ENCODE measurements around the gene FXYD1.
"Not testable (repeated sequence)": the region's sequence is repeated elsewhere in the genome, so short reads cannot be mapped to it uniquely, and the experiment has no call there.

Gene FXYD1

DNA sequence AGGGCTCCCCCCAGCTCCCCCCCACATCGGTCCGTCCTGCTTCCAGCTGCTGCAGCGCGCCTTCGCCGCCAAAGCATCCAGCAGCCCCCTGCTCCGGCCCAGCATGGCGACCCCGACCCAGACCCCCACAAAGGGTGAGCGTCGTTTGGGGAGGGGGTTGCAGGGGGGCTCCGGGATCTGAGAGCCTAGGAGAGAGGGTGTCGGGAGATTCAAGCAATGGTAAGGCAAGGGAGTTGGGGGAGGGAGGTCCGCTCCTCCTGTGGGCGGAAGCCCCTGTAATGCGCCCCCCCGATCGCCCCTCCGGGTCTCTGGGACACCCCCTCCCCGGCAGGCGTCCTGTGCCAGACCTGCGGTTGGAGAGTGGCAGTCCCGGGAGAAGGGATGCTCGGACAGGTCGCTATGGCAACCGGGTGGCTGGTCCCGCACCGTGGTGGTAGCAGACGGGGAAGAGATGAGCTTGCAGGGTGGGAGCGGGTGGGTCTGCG, 4.6 kb downstream of the FXYD1 start, which contains the start of gene FXYD7:
TSS of gene FXYD7 (plus strand) at position 25 of the 485 bp plus-strand sequence. CDS start at position 104, 79 bp downstream.
- peak; percentile 29 for DNase-seq (ENCODE audit: low spot score)

DNA sequence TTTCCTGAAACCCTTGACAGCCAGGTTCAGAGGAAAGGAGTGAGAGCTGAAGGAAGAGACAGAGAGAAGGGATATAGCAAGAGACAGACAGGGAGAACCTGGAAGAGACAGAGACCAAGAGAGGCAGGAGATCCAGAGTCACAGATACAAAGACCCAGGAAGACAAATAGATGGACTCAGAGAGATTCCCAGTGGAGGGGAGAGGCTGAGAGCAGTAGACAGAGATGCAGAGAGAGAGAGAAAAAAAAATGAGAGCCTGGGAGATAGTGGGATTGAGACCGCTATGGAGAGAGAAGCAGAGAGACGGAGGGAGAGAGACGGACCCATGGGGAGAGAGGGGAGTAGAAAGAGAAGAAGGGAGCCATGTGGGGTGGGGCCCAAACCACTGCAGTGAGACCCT, 5.2 kb downstream of the FXYD1 start:
- no peak for DNase-seq (ENCODE audit: low spot score)

DNA sequence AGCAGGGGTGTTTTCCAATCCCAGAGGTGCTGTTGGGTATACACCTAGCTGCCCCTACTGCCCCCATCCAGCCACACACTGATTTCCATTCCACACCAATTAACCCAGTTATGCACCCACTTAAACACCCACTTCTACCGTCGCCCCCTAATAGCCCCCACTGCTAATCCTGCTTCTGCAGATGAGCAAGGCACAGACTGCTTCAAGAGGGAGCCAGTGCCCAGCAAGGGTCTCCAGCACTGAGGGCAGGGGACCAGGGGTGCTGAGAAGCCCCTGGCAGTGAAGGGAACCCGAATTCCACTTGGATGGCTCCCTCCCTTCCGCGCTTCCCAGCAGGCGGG, 5.6 kb downstream of the FXYD1 start:
- DNase-seq (ENCODE audit: low spot score): no peak

DNA sequence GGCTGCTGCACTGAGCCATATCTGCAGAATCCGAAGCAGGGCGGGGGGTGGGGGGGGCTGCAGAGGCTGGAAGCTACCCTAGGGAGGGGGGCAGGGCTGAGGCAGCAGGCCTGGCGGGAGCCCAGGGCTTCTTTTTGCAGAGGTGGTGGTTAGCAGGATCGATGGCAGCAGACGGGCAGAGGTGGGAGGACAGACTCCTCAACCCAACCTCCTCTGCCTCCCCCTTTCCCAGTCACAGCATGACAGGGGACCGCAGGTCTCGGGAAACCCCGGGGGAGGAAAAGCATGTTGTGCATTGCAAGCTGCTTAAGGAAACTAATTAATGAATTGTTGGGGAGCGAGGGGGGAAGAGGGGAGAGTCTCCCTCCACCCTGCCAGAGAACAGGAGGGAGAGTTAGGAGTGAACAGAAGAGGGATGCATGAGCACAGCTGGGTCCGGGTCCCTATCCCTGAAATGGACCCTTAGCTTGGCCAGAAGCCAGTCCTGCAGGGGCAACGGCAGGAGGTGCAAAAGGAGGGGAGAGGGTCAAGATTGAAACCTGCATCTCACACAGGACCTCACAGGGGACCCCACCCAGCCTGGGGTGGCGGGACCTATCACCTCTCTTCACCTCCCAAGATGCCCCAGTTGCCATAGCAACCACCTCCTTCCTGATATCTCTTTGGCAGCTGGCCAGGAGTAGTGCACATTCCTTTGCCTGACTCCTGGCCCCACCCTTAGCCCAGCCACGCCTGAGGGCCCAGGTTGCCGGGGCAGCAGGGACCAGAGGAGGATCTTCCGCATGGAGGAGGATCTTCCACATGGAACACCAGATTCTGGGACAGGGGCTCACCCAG, 6.2 kb downstream of the FXYD1 start:
- peak; percentile 76 for DNase-seq (ENCODE audit: low spot score)

DNA sequence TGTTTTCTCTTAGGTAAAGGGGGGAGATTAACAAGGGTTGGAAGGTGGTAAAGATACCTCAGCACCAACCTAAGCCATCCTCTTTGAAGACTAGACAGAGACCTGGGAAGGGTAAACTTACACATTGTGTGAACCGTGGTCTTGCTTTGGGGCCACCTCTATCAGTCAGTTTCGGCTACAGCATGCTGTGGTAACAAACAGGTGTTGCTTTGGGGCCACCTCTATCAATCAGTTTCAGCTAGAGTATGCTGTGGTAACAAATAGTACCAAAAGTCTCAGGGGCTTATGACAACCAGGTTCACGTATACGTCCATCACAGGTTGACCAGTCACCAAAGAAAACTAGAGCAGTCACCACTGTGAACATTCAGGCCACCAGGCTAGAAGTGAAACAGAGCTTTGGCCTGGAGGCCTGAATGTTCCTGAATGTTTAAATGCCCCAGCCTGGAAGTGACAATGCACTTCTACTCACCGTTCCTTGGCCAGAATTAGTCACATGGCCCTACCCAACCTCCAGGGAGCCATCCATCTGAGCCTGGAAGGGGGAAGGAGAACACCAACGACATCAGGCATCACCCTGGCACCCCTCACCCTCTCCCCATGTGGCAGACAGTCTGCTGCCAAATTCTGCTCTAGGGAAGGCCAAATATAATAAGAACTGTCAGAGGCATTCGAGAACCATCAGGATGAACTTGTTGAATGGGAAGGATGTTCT, 8.3 kb downstream of the FXYD1 start:
- DNase-seq (ENCODE audit: low spot score): no peak

DNA sequence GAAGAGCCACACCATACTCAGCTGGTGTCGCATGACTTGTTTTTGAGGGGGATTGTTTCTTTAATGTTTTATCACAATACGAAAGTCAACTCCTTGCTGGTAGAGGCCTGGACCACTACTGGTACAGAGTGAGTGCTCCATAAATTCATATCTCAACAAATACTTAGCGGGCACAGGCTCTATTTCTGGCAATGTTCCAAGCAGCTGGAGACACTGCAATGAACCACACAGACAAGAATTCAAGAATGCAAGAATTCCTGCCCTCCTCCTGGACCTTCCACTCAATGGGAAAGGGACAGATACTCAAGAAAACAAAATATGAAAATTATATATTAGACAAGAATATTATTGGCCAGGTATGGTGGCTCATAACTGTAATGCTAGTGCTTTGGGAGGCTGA, 10.8 kb downstream of the FXYD1 start:
- DNase-seq (ENCODE audit: low spot score): no peak

DNA sequence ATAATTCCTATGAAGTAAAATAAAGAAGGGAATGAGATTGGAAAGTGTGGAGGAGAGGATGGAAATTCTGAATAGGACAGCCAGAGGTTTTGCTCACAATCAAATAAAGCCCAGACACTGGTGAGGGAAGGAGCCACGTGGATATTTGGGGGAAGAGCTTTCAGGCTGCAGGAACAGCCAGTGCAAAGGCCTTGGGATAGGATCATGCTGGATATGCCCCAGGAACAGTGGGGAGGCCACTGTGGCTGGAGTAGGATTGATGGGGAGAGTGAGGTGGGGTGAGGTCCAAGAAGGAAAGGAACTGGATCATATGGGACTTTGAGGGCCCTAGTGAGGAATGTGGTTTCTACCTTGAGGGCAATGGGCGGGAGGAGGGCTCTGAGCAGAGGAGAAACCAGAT, 11.8 kb downstream of the FXYD1 start:
- no peak for DNase-seq (ENCODE audit: low spot score)

DNA sequence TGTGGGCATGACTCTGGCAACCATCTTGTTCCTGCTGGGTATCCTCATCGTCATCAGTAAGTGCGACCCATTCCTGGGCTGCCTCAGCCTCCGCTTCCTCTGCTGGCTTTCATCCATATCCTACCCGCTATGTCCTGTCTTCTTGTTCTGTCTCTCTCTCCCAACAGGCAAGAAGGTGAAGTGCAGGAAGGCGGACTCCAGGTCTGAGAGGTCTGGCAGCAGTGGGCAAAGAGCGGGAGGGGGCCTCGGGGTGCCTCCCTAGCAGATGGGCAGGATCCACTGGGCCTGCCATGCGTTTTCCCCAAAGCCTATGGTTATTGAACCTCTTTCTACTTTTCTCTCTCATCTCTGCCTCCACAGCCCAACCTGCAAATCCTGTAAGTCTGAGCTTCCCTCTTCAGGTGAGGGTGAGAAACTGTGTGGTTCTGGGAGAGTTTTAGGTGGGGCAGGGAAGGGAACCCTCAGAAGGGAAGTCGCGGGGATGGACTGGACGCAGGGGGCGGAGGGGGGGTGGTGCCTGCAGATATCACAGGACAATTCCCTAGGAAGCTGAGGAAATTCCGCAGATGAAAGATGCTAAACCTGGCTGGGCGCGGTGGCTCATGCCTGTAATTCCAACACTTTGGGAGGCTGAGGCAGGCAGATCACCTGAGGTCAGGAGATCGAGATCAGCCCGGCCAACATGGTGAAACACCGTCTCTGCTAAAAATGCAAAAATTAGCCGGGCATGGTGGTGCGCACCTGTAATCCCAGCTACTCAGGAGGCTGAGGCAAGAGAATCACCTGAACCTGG, 12.8 kb downstream of the FXYD1 start:
- no peak for DNase-seq (ENCODE audit: low spot score)

DNA sequence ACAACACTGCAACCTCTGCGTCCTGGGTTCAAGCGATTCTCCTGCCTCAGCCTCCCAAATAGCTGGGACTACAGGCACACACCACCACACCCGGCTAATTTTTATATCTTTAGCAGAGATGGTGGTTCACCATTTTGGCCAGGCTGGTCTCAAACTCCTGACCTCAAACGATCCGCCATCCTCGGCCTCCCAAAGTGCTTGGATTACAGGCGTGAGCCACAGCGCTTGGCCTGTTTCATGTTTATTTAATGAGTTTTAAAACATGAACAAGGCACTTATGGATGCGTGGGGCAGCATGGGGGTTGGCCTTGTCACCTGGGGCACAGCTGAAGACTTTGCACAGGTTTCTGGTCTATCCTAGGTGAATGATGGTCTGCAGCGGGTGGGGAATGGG, 14.5 kb downstream of the FXYD1 start:
- not testable (repeated sequence) for DNase-seq (ENCODE audit: low spot score)

DNA sequence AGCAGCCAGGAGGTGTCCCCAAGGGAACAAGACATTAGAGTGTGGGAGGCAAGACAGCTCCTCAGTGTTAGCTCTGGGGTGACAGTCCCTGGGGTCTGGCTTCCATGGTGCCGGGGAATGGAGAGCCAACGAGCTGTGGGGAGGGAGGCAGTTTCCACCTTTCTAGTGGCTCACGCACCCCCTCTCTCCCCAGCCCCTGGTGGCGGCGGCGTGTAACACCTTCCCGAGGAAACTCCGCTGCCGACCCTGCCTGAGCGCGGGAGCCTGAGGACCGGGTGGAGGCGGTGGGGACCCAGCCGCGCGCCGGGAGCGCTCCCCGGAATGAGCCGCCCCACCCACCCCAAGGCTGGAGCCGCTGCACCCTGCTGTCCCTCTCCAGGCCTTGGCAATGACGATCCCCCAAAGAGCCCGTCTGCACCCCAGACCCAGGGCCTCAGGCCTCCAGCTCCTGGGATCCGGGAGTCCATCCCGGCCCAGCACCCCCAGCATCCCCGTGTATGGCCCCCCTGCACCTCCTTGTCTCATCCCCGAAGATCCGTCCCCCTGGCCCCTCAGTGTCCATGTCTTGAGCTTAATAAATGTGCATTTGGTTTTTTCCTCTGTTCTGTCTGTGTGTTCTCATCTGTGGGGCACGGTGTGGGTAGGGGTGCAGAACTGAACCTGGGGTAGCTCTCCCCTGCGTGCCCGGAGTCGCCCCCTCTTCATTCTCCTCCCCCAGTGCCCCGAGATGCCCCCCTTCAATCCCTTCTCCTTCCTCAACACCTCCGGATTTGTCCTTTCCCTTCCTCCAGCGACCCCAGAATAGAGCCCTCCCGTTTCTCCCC, 15.3 kb downstream of the FXYD1 start:
- DNase-seq (ENCODE audit: low spot score): peak; percentile 76

DNA sequence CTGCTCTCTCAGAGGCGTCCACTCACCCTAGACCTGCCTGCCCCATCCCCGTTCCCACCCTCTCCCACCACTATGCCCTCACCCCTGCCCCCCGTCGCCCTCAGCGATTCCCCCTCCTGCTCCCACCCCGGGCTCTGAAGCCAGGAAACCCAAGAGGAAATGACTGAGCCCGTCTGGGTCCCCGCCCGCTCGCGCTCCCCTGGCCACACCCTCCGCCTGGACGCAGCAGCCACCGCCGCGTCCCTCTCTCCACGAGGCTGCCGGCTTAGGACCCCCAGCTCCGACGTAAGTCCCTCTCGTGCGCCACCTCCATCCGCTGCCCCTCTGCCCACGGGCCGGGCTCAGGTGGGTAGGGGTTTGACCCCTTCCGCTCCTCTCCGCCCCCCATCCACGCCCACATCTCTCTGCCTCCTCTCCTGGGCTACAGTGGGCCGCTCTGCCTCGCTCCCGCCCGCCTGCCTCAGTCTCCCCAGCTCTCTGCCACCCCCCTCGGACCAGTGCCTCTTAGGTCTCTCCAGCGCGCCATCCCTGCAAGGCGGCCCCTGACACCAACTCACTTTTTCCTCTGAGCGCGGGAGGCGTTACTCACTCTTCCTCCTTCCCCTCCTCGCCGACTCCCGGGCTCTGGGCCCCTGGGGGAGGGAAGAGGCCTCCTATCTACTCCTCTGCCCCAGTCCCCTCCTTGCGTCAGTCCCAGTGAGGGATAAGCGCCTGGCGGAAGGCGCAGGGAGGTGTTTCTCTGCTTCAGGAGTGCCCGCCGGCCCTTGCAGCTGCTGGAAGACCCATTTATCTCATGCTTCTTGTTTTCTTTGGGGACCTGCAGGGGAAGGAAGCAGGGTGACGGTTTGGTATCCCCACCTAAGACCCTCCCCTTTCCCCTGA, 16.1 kb downstream of the FXYD1 start, which contains the start of gene FXYD5:
TSS of gene FXYD5 (plus strand) at position 211 of the 882 bp plus-strand sequence. CDS start 816 bp downstream, outside the sequence.
- peak; percentile 77 for DNase-seq (ENCODE audit: low spot score)

DNA sequence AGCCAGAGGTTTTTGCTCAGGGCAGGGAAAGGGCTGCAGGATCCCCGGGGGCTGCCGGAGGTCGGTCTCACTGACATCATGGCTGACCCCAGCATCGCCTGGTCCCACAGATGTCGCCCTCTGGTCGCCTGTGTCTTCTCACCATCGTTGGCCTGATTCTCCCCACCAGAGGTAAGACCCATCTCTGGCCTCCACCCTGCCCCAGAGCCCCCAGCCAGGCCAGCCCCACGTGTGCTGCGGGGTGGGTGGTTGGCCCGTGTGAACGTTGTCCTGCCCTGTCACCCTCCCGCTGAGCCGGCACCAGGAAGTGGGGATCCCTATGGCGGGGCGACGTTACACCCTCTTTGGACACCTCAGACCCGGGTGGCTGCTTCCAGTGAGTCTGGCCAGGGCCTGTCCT, 16.8 kb downstream of the FXYD1 start:
- no peak for DNase-seq (ENCODE audit: low spot score)

DNA sequence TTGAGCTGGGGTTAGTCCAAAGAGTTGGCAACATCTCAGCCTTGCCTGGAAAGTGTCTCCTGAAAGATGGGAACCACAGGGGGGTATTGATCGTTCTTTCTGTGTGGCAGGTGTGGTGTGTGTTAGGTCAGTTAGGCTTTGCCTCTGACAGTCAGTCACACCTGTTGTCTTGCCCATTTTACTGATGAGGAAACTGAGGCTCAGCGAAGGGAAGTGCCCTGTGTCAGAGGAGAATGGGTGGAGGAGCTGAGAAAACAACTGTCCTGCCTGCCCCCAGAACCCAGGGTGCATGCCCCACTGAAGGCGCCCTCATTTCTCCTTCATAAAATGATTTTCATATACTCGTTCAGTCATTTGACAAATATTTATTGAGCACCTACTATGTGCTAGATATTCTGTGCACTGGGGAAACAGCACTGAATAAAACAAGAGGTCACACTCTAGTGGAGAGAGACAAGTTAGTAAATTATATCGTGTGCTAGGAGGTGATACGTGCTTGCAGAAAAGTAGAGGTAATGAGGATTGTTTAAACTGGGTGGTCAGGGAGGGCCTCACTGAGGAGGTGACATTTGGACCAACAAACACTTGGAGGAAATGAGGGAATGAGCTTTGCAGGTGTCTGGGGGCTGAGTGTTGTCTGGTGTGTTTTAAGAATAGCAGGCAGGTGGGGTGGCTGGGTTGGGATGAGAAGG, 17.5 kb downstream of the FXYD1 start:
- no peak for DNase-seq (ENCODE audit: low spot score)

DNA sequence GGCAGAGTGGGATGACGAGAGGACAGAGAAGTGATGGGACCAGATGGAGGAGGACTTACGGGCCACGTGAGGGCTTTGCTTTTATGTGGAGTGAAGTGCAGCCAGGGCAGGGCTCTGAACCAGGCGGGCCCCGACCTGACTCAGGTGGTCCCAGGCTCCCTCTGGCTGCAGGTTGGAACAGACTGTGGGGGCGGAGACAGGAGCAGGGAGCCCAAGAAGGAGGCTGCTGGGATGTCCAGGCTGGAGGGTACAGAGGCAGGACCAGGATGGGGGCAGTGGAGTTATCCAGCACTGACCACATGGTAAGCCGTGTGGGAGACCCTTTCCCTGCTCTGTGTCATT, 18.0 kb downstream of the FXYD1 start:
- no peak for DNase-seq (ENCODE audit: low spot score)

DNA sequence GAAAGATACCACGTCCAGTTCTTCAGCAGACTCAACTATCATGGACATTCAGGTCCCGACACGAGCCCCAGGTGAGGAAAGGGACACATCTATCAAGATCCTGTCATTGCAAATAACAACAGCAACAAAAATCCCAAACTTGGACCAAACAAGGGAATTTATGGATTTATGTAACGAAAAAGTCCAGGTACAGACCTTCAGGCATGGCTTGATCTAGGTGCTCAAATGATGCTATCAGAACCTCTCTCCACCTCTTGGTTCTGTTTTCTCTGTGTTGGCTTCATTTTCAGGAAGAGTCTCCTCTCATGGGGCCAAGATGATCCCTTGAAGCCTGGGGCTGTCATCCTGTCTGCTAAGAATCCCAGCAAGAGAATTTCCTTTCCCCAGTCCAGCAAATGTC, 18.8 kb downstream of the FXYD1 start:
- DNase-seq (ENCODE audit: low spot score): no peak

DNA sequence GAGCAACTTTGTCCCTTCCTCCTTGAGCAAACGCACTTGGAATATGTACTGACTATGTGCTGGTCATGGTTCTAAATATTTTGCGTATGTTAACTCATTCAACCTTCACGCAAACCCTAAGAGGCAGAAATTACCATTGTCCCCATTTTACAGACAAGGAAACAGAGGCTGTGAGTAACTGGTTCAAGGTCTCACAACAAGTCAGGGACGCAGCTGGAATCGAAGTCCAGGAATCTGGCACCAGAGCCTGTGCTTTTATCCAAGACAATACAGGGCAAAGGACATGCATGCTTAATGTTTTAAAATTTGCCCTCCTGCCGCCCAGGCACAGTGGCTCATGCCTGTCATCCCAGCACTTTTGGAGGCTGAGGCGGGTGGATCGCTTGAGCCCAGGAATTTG, 21.0 kb downstream of the FXYD1 start:
- no peak for DNase-seq (ENCODE audit: low spot score)

DNA sequence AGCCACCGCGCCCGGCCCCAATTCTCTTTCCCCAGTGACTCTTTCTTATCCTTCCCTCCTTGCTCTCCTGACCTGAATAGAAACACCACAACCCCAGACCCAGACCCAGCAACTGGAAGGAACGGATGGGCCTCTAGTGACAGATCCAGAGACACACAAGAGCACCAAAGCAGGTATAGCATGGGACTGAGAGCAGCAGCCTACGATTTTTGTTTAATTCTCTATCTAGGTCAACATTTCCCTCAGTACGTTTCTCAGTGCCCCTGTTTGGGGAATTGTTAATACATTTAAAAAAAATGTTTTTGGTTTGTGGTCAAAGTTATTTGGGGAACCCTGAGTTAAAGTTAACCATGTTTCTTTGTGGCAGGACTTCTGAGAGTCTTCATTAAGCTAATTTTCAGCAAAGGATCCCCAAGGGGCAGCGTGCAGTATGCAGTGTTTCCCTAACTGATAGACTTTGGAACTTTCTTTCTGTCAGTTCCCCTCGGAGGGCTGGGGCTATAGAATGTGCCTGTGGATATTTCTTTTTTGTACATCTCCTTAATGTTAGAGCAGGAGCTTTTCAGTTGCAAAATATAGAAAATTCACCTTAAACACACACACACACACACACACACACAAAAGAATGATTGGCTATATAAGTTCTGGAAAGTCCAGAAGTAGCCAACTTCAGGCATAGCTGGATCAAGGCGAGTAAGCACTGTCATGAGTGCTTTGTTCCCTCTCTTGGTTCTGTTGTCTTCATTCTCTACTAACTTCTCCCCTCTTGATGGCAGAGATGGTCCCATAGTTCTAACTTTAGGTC, 22.2 kb downstream of the FXYD1 start:
- no peak for DNase-seq (ENCODE audit: low spot score)

DNA sequence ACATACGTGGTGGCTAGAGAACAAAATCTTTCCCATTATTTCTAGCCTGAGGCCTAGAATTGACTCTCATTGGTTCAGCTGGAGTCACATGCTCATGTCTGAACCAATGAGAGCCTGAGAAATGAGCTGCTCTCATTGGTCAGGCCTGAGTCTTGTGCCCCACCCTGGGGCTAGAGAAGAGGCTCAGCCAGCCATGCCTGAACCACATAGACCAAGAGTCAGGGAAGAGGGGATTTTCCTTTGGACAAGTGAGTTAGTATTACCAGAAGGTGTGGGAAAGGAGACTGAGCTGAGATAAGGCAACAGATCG, 22.8 kb downstream of the FXYD1 start:
- no peak for DNase-seq (ENCODE audit: low spot score)
